ENCODE measurements around the gene SNRNP35.
"Not testable (repeated sequence)": the region's sequence is repeated elsewhere in the genome, so short reads cannot be mapped to it uniquely, and the experiment has no call there.

Gene SNRNP35

DNA sequence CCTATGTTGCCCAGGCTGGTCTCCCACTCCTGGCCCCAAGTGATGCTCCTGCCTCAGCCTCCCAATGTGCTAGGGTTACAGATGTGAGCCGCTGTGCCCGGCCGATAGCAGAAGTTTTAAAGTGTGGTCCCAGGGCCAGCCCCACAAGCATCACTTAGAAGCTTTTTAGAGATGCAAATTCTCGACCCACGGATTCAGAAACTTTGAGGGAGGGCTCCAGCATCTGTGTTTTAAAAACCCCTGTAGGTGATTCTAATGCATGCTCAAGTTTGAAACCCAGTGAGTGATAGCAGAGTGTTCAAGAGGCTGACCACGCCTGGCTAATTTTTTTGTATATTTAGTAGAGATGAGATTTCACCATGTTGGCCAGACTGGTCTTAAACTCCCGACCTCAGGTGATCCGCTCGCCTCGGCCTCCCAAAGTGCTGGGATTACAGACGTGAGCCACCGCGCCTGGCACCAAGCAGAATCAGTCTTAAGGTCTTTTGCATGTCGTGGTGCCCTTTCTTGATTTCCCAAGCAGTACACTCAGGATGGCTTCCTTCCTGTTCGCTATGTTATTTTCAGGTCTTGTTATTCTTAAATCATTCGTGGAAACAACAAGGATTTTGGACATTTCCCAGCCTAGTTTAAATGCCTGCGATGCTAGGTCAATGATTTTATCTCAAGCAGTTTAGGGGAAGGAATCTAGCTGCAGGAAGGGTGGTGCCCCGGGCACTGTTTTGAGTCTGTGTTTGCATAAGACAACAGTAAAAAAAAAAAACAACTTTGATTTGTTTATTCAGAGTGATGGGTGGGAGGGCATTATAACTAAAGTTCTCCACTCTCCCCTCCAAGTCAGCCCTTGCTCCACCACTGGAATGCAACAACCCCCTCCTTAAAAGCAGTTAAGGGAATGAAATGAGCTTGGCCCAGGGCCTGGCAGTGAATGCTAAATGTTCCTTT, 12.3 kb upstream of the SNRNP35 start:
- TF ChIP-seq, protein P1, sequence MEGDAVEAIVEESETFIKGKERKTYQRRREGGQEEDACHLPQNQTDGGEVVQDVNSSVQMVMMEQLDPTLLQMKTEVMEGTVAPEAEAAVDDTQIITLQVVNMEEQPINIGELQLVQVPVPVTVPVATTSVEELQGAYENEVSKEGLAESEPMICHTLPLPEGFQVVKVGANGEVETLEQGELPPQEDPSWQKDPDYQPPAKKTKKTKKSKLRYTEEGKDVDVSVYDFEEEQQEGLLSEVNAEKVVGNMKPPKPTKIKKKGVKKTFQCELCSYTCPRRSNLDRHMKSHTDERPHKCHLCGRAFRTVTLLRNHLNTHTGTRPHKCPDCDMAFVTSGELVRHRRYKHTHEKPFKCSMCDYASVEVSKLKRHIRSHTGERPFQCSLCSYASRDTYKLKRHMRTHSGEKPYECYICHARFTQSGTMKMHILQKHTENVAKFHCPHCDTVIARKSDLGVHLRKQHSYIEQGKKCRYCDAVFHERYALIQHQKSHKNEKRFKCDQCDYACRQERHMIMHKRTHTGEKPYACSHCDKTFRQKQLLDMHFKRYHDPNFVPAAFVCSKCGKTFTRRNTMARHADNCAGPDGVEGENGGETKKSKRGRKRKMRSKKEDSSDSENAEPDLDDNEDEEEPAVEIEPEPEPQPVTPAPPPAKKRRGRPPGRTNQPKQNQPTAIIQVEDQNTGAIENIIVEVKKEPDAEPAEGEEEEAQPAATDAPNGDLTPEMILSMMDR (IDR thresholded peaks at IDR 0.05; ENCODE audit: low read depth, low read length), result no peak
- in situ Hi-C loops (cut with HindIII; ENCODE audit: low sequenced_read_pairs), result no loop called here
- no peak for DNase-seq (ENCODE audit: low read depth, low spot score)
- H3K4me3 ChIP-seq (ENCODE audit: low read depth, low read length), result no peak overlapping the region

DNA sequence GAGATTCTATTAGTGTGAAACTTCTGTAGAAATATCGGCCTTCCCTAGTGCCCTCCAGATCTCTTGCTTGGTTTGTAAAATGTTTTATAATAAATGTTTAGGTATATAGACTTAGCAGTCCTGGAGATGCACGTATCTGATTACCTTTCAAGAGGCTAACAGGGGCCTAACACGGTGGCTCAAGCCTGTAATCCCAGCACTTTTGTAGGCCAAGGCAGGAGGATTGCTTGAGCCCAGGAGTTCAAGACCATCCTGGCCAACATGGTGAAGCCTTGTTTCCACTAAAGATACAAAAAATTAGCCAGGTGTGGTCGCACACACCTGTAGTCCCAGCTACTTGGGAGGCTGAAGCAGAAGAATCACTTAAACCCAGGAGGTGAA, 11.6 kb upstream of the SNRNP35 start:
- in situ Hi-C loops (cut with HindIII; ENCODE audit: low sequenced_read_pairs), result no loop called here
- H3K4me3 ChIP-seq (ENCODE audit: low read depth, low read length), result no peak overlapping the region
- DNase-seq (ENCODE audit: low read depth, low spot score), result no peak
- TF ChIP-seq, protein P1 (IDR thresholded peaks at IDR 0.05; ENCODE audit: low read depth, low read length), result no peak

DNA sequence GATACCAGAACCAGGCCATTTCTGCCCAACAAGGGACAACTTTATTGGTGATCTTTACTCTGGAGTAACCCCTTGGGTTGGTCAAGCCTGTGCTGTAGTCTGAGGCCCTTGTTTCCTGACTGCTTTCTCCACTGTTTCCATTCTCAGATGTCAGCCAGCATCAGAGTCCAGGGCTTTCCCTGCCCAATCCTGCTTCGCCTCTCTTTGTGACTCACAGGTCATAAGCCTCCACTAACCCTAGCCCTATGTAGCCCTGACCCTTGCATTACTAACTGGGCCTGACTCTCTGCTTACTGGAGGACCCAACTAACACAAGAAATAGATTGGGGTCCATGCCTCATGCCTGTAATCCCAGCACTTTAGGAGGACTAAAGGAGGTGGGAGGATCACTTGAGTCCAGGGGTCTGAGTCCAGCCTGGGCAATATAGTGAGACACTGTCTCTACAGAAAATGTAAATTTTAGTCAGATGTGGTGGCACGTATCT, 8.6 kb upstream of the SNRNP35 start:
- in situ Hi-C loops (cut with HindIII; ENCODE audit: low sequenced_read_pairs), result no loop called here
- H3K4me3 ChIP-seq (ENCODE audit: low read depth, low read length), result no peak overlapping the region
- DNase-seq (ENCODE audit: low read depth, low spot score), result no peak
- TF ChIP-seq, protein P1 (IDR thresholded peaks at IDR 0.05; ENCODE audit: low read depth, low read length), result no peak

DNA sequence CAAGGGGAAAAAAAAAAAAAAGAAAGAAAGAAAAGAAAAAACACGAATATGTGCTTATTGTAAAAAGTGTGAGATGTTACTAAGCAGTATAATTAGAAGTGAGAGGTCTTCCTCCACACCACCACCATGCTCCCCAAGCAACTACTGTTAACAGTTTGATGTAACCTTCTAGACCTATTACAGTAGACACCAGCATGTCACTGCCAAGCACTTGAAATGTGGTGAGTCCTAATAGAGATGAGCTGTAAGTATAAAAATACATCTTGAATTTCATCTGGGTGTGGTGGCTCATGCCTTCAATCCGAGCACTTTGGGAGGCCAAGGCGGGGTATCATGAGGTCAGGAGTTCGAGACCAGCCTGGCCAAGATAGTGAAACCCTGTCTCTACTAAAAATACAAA, 8.1 kb upstream of the SNRNP35 start:
- TF ChIP-seq, protein P1 (IDR thresholded peaks at IDR 0.05; ENCODE audit: low read depth, low read length), result no peak
- in situ Hi-C loops (cut with HindIII; ENCODE audit: low sequenced_read_pairs), result no loop called here
- no peak overlapping the region for H3K4me3 ChIP-seq (ENCODE audit: low read depth, low read length)
- DNase-seq (ENCODE audit: low read depth, low spot score), result no peak

DNA sequence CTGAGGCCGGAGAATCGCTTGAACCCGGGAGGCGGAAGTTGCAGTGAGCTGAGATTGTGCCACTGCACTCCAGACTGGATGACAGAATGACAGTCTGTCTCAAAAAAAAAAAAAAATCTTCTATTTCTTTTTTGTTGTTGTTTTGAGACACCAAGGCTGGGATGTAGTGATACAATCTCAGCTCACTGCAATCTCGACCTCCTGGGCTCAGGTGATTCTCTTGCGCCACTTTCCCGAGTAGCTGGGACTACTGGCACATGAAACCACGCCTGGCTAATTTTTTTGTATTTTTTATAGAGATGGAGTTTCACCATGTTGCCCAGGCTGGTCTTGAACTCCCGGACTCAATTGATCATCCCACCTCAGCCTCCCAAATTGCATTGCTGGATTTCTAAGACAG, 7.3 kb upstream of the SNRNP35 start:
- no peak for DNase-seq (ENCODE audit: low read depth, low spot score)
- TF ChIP-seq, protein P1 (IDR thresholded peaks at IDR 0.05; ENCODE audit: low read depth, low read length), result no peak
- no peak overlapping the region for H3K4me3 ChIP-seq (ENCODE audit: low read depth, low read length)
- in situ Hi-C loops (cut with HindIII; ENCODE audit: low sequenced_read_pairs), result no loop called here

DNA sequence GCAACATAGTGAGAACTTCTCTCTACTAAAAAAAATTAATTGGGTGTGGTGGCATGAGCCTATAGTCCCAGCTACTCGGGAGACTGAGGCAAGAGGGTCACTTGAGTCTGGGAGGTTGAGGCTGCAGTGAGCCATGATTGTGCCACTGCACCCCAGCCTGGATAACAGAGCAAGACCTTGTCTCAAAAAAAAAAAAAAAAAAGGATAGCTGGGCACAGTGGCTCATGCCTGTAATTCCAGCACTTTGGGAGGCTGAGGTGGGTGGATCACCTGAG, 5.7 kb upstream of the SNRNP35 start:
- DNase-seq (ENCODE audit: low read depth, low spot score), result not testable (repeated sequence)

DNA sequence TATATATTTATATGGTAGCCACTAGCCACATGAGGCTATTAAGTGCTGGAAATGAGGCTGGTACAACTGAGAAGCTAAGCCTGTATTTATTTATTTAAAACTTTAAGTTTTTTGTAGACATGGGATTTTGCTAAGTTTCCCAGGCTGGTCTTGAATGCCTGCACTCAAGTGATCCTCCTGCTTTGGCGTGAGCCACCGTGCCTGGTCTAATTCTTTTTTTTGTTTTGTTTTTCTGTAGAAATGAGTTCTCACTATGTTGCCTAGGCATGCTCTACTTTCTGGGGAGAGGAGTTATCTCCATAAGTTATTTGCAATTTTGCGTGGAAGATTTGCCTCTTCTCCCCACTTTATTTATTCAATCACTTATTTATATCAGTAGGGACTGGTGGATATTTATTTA, 4.8 kb upstream of the SNRNP35 start:
- TF ChIP-seq, protein P1 (IDR thresholded peaks at IDR 0.05; ENCODE audit: low read depth, low read length), result no peak
- H3K4me3 ChIP-seq (ENCODE audit: low read depth, low read length), result no peak overlapping the region
- in situ Hi-C loops (cut with HindIII; ENCODE audit: low sequenced_read_pairs), result no loop called here
- no peak for DNase-seq (ENCODE audit: low read depth, low spot score)

More for the DNA sequence above, 5.7 kb upstream of the SNRNP35 start:
- in situ Hi-C loops (cut with HindIII; ENCODE audit: low sequenced_read_pairs); H3K4me3 ChIP-seq (ENCODE audit: low read depth, low read length): not testable (repeated sequence)

GRCh38 chr12:123463174-123463573, 5.2 kb downstream of the SNRNP35 start:
- in situ Hi-C loops (cut with HindIII; ENCODE audit: low sequenced_read_pairs); H3K4me3 ChIP-seq (ENCODE audit: low read depth, low read length); DNase-seq (ENCODE audit: low read depth, low spot score): not testable (repeated sequence)
